GM10266 (cell line): ENCODE measurements around the gene AKR1B15.
"Not testable (repeated sequence)": the region's sequence is repeated elsewhere in the genome, so short reads cannot be mapped to it uniquely, and the experiment has no call there.

Experiments used
- DNase-seq: peaks from one replicate; pipeline ENCODE4 v3.0.0; 2012; ENCODE audit errors: extremely low spot score
- TF ChIP-seq, protein P1 (sequence below): IDR thresholded peaks from 2 replicates; pipeline ENCODE4 v1.5.1; 2012; ENCODE audit warnings: mild to moderate bottlenecking, low read depth; ENCODE audit not compliant: control insufficient read depth, insufficient read depth; ENCODE audit errors: missing control alignments

AKR1B15 gene

DNA sequence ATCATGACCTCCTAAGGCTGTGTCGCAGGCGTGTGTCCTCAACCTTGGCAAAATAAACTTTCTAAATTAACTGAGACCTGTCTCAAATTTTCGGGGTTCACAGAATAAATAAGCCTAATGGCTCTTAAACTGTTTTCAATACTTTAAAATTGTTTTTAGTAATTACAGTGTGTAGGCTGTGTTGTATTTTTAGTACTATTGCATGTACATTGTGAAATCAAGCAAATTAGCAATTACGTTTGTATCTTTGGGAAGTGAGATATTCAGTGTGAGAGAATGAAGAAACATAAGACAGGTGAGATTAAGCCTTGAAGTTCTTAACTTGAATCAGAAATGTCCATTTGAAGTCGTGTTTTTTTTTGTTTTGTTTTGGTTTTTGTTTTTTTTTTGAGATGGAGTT lies 26.3 kb upstream of the AKR1B15 start:
- no peak for DNase-seq
- TF ChIP-seq, protein P1, sequence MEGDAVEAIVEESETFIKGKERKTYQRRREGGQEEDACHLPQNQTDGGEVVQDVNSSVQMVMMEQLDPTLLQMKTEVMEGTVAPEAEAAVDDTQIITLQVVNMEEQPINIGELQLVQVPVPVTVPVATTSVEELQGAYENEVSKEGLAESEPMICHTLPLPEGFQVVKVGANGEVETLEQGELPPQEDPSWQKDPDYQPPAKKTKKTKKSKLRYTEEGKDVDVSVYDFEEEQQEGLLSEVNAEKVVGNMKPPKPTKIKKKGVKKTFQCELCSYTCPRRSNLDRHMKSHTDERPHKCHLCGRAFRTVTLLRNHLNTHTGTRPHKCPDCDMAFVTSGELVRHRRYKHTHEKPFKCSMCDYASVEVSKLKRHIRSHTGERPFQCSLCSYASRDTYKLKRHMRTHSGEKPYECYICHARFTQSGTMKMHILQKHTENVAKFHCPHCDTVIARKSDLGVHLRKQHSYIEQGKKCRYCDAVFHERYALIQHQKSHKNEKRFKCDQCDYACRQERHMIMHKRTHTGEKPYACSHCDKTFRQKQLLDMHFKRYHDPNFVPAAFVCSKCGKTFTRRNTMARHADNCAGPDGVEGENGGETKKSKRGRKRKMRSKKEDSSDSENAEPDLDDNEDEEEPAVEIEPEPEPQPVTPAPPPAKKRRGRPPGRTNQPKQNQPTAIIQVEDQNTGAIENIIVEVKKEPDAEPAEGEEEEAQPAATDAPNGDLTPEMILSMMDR = no peak

- not testable (repeated sequence) for DNase-seq
Observed at GRCh38 chr7:134525449-134525848, 23.5 kb upstream of the AKR1B15 start.

DNA sequence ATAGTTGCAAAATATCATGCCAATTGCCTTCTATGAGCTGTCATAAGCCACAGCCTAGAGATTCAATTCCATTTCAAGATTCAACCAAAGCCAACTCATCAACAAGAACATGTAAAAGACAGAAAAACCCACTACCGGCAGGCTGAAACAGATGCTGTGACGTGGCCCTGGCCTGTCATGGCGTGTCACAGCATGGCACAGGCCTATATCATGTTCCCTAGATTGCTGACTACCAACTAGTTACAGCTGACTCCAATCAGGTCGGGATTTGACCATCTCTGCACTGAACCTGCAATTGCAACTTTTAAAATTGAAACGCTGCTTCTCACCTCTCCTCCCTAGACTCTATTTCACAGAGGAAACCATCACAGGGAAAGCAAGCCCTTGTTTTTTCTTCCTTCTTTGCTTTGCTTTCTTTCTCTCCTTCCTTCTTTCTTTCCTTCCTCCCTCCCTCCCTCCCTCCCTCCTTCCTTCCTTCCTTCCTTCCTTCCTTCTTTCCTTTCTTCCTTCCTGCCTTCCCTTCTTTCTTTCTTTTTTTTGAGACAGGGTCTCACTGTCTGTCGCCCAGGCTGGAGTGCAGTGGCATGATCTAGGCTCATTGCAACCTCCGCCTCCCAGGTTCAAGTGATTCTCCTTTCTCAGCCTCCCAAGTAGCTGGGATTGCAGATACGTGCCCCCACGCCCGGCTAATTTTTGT lies 22.2 kb upstream of the AKR1B15 start:
- not testable (repeated sequence) for DNase-seq

GRCh38 chr7:134527979-134528371 lies 20.9 kb upstream of the AKR1B15 start:
- TF ChIP-seq, protein P1 = no peak
- no peak for DNase-seq

DNA sequence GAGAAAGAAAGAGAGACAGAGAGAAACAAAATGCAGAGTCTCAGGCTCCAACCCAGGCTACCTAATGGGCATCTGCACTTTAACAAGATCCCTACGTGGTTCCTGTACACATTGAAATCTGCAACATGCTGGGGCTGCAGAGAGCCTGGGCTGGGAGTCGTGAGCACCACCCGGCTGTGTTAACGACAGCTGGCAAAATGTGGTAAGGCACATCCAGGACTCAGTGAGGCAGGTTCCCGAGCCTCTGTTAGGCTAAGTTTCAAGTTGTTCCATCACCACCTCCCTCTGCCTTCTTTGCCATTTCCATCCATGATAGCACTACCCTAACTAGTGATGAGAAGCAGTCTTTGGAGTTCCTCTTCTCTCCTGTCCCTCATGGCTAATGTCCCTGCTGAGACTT lies 20.2 kb upstream of the AKR1B15 start:
- TF ChIP-seq, protein P1 = no peak
- DNase-seq = no peak

DNA sequence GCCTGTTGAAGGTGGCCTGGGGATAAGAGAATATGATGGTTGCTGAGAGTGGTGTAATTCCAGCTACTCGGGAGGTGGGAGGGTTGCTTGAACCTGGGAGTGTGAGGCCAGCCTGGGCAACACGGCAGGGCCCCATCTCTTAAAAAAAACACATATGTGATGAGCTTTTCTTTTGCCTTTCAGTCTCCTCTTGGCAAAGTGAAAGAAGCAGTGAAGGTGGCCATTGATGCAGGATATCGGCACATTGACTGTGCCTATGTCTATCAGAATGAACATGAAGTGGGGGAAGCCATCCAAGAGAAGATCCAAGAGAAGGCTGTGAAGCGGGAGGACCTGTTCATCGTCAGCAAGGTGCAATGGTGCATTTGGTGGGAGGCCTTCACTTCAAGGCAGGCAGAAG lies 18.4 kb upstream of the AKR1B15 start:
- DNase-seq = no peak
- TF ChIP-seq, protein P1 = no peak

GRCh38 chr7:134532180-134532953 lies 16.5 kb upstream of the AKR1B15 start:
- TF ChIP-seq, protein P1 = no peak

DNA sequence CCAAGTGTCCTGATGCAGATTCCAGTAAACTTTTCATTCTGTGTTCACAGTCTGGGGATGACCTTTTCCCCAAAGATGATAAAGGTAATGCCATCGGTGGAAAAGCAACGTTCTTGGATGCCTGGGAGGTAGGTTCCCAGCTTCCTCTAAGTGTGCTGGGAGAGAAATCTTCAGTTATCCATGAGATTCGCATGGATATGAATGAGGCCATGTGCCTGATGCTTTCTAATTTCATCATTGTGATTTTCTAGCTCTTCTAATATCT lies 16.0 kb upstream of the AKR1B15 start:
- no peak for DNase-seq
- TF ChIP-seq, protein P1 = no peak

More at GRCh38 chr7:134532180-134532953, 16.5 kb upstream of the AKR1B15 start:
- DNase-seq = no peak
